GM12801 (cell line): ENCODE data around the gene LCE2A.

Source experiments
- TF ChIP-seq, protein P1 (sequence below): IDR thresholded peaks from one replicate; pipeline ENCODE4 v1.5.1; 2011; ENCODE audit warnings: control low read depth; ENCODE audit not compliant: insufficient read length; ENCODE audit errors: extremely low read depth

LCE2A gene

DNA sequence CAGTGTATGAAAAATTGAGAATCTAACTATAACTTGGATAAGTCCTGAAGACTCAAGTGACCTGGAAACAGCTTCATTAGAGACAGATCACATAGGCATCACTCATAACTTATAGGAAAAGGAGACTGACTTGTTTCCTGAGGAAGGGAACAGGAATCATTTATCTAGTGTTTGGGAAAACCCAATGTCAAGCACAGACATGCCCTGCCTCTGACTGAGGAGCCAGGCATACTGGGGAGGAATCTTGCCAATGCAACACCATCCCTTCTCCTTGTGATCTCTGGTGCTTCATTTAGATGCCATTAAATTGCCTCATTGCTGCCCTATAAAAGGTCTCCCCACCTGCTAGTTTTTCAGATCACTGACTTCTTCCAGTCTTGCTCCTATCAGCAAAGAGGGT is 20.1 kb downstream of the LCE2A start:
- TF ChIP-seq, protein P1, sequence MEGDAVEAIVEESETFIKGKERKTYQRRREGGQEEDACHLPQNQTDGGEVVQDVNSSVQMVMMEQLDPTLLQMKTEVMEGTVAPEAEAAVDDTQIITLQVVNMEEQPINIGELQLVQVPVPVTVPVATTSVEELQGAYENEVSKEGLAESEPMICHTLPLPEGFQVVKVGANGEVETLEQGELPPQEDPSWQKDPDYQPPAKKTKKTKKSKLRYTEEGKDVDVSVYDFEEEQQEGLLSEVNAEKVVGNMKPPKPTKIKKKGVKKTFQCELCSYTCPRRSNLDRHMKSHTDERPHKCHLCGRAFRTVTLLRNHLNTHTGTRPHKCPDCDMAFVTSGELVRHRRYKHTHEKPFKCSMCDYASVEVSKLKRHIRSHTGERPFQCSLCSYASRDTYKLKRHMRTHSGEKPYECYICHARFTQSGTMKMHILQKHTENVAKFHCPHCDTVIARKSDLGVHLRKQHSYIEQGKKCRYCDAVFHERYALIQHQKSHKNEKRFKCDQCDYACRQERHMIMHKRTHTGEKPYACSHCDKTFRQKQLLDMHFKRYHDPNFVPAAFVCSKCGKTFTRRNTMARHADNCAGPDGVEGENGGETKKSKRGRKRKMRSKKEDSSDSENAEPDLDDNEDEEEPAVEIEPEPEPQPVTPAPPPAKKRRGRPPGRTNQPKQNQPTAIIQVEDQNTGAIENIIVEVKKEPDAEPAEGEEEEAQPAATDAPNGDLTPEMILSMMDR: no peak

DNA sequence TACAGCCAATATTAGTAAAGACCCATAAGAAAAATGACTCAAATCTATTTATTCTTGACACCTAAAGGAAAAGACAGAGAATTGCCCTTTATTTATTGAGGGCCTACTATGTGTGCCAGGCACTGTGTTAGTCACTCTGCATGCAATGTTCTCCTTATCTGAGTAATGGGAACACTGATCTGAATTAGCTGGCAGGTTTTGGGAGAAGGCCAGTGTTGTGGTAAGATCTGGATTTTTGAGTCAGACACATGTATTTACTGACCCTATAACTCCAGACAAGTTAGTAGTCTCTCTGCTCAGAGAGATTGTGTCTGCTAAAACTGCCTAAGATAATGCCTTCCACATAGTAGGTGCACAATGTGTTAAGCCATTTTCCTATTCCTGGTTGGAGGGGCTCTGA is 27.1 kb downstream of the LCE2A start:
- TF ChIP-seq, protein P1: no peak

DNA sequence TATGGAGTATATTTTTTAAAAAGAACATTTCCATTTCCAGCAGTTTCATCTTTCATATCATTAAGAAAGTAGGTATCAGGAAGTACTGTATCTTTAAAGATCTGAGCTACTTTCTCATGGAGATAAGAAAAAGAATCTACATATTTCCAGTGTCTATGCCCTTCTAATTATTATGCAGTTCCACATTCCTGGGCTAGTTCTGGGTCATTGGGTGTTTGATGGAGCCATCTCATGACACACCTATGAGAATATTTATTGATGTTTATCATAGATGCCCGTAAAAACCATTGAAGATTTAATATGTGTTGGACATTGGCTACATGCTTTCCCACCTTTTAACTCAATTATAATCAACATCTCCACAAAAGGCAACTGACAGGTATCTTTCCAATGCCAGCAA is 30.8 kb downstream of the LCE2A start:
- TF ChIP-seq, protein P1: no peak

DNA sequence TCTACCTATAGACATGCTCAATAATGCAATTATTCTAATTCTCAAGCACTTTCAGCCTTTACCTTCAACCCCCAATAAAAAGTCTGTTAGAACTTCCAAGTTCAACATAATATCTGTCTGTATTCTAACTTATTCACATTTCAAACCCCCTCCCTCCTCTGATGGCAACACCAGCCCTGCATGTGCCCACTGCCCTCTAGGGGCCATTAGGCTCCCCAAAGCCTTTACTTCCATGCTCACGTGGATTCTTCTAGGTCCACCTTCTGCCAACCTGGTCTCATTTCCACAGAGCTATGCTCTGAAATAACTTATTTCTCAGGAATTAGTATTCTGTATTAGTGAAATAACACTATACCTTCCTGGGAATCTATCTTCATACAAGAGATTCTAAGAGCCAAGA is 37.5 kb downstream of the LCE2A start:
- TF ChIP-seq, protein P1: no peak

DNA sequence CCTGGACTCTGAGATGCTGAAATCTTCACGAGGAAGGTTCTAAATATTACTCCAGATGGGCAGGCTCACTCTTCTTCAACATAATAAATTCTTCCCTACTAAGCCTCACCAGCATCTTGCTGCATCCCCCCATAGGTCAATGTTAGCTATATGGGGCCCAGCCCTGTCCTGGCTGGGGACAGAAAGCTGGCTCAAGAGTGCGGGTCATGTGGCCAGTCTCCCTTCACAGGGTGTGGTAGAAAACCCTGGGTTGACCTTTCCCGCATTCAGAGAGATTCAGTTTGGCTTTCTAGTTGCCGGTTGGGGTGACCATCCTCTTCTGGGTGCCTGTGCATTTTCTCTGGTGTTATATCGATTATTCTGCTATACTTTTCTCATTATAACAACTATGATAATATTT is 39.9 kb downstream of the LCE2A start:
- TF ChIP-seq, protein P1: no peak

DNA sequence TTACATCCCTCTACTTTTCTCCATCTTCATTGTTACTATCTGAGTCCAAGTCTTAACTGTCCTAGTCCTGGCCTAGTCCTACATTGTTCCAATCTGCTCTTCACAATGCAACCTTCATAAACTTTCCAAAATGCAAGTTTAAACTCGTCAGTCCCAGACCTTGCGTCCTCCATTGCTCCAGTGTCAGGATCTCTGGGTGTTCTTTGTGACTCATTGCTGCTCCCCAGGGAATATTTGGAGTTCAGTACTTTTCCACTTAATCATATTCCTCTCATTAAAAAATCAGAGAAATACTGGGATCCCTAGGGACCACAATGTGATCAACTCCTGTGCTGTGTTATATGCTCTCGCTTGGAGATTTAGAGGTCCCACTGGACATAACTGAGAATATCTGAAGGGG is 41.7 kb downstream of the LCE2A start:
- TF ChIP-seq, protein P1: no peak

DNA sequence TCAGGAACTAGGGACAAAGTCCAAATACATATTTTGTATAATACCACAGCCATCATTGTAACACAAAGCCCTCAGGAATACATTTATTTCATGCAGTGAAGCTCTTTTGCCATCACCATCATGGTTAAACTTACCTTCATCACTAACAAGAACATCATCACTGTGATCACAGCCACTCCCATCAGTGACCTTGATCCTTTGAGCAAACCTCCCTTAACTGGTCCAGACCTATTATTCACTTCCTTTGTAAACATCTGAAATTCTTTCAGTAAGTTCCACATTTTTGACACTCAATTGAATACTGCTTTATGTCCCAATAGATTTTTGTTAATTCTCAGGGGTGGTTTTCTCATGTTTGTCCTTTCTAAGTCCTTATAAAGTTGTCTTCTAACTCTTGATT is 43.5 kb downstream of the LCE2A start:
- TF ChIP-seq, protein P1: no peak
